ENCODE data around the gene MTURN.

- TF ChIP-seq, protein P1, sequence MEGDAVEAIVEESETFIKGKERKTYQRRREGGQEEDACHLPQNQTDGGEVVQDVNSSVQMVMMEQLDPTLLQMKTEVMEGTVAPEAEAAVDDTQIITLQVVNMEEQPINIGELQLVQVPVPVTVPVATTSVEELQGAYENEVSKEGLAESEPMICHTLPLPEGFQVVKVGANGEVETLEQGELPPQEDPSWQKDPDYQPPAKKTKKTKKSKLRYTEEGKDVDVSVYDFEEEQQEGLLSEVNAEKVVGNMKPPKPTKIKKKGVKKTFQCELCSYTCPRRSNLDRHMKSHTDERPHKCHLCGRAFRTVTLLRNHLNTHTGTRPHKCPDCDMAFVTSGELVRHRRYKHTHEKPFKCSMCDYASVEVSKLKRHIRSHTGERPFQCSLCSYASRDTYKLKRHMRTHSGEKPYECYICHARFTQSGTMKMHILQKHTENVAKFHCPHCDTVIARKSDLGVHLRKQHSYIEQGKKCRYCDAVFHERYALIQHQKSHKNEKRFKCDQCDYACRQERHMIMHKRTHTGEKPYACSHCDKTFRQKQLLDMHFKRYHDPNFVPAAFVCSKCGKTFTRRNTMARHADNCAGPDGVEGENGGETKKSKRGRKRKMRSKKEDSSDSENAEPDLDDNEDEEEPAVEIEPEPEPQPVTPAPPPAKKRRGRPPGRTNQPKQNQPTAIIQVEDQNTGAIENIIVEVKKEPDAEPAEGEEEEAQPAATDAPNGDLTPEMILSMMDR (IDR thresholded peaks at IDR 0.05), result no peak
- no peak for TF ChIP-seq POLR2A (IDR thresholded peaks at IDR 0.05)
These were observed 5.7 kb downstream of the MTURN start for GRCh38 chr7:30140456-30140855.
